H1 (cell line): ENCODE data around the gene DTNB. TPM values are rescaled to one million over a fixed set of nuclear protein-coding genes. Genes with fewer than 3 reads are reported as not detected.

Experiments
- CTCF ChIA-PET: fragments of 300-600 bp; sonication (Branson Sonifier 250); formaldehyde crosslinking; loops from one replicate; lab custom pipeline; 2021; ENCODE audit not compliant: partially characterized antibody; lab: Charles Lee
- POLR2A ChIA-PET: fragments of 300-600 bp; sonication (Branson Sonifier 250); formaldehyde crosslinking; loops from one replicate; lab custom pipeline; 2021; ENCODE audit warnings: inconsistent platforms; ENCODE audit not compliant: partially characterized antibody; lab: Charles Lee
- DNase-seq, 2 experiments: peaks; one replicate each; pipeline versions ENCODE4 v3.0.0 to v3.0.0-alpha.2; 2010 to 2022; ENCODE audit warnings: low spot score in 2 of 2, low read depth in 1 of 2, mixed read lengths in 1 of 2
- FAIRE-seq: peaks from 2 replicates; lab custom pipeline; 2011; peaks lifted over from hg19 to GRCh38; lab: Jason Lieb, UNC
- H2AFZ ChIP-seq: 2 replicates; pipeline ENCODE4 v1.8.1; 2012; ENCODE audit warnings: low read length, inconsistent platforms
- H2AK5ac ChIP-seq: 2 replicates; pipeline ENCODE4 v1.6.1; 2013; ENCODE audit warnings: low read depth, low read length
- H2BK120ac ChIP-seq: replicated peaks from 2 replicates; pipeline ENCODE3; 2013; ENCODE audit warnings: low read depth, low read length, inconsistent platforms
- H2BK12ac ChIP-seq: 2 replicates; pipeline ENCODE4 v1.6.1; 2013; ENCODE audit warnings: low read depth, low read length
- H2BK15ac ChIP-seq: 2 replicates; pipeline ENCODE4 v1.6.1; 2013; ENCODE audit warnings: low read length
- H2BK20ac ChIP-seq: 2 replicates; pipeline ENCODE4 v1.6.1; 2013; ENCODE audit warnings: low read length
- H2BK5ac ChIP-seq: 2 replicates; pipeline ENCODE4 v1.6.1; 2013; ENCODE audit warnings: low read depth, low read length
- H3K14ac ChIP-seq: 2 replicates; pipeline ENCODE4 v1.6.1; 2013; ENCODE audit warnings: inconsistent platforms; ENCODE audit not compliant: insufficient read length
- H3K18ac ChIP-seq: 2 replicates; pipeline ENCODE4 v1.6.1; 2013; ENCODE audit warnings: low read length; ENCODE audit errors: extremely low read depth
- H3K23ac ChIP-seq: 2 replicates; pipeline ENCODE4 v1.6.1; 2013; ENCODE audit warnings: inconsistent platforms; ENCODE audit not compliant: insufficient read length
- H3K23me2 ChIP-seq: 2 replicates; pipeline ENCODE4 v1.6.1; 2013; ENCODE audit warnings: low read depth, low read length
- H3K27ac ChIP-seq: 2 replicates; pipeline ENCODE4 v1.6.1; 2011; ENCODE audit warnings: low read depth, low read length, inconsistent platforms
- H3K27me3 ChIP-seq, 4 experiments: replicated peaks in 1 of 4; 1 replicate in 1 of 4; 2 replicates in 3 of 4; pipeline versions ENCODE4 v1.6.1 to v1.8.1; 2011 to 2013; ENCODE audit warnings: low read length in 3 of 4, mild to moderate bottlenecking in 3 of 4, inconsistent platforms in 2 of 4, mixed read lengths in 2 of 4, moderate library complexity in 1 of 4; ENCODE audit not compliant: control insufficient read depth in 3 of 4, insufficient read depth in 3 of 4; ENCODE audit errors: extremely low read depth in 1 of 4
- H3K36me3 ChIP-seq, 4 experiments: 2 replicates each; pipeline versions ENCODE4 v1.6.1 to v1.8.1; 2011 to 2013; ENCODE audit warnings: mild to moderate bottlenecking in 4 of 4, low read length in 3 of 4, moderate library complexity in 2 of 4, control low read depth in 1 of 4, inconsistent platforms in 1 of 4; ENCODE audit not compliant: insufficient read depth in 4 of 4, control insufficient read depth in 2 of 4
- H3K4ac ChIP-seq: replicated peaks from 2 replicates; pipeline ENCODE3; 2013; ENCODE audit warnings: low read length, low read depth, mixed read lengths, inconsistent platforms; ENCODE audit not compliant: insufficient read length
- H3K4me1 ChIP-seq, 4 experiments: replicated peaks in 1 of 4; 1 replicate in 1 of 4; 2 replicates in 3 of 4; pipeline versions ENCODE4 v1.6.1 to v1.8.1; 2011 to 2013; ENCODE audit warnings: low read length in 3 of 4, inconsistent platforms in 2 of 4, mixed read lengths in 1 of 4; ENCODE audit not compliant: insufficient read depth in 4 of 4, control insufficient read depth in 3 of 4
- H3K4me2 ChIP-seq, 2 experiments: 2 replicates each; pipeline versions ENCODE4 v1.6.1 to v1.8.1; 2011 to 2013; ENCODE audit warnings: low read depth in 2 of 2, low read length in 2 of 2, control low read depth in 1 of 2, inconsistent platforms in 1 of 2, mild to moderate bottlenecking in 1 of 2; ENCODE audit not compliant: insufficient read depth in 1 of 2
- H3K4me3 ChIP-seq, 4 experiments: fragments of 200-600, 300-600 bp in 1 of 4; sonication (generic), shearing (Covaris generic), sonication (Bioruptor Twin) in 1 of 4; 2 replicates each; pipeline versions ENCODE4 v1.5.1 to v1.8.1; 2011 to 2016; ENCODE audit warnings: low read length in 4 of 4, low read depth in 3 of 4, control low read depth in 2 of 4, inconsistent platforms in 2 of 4, mild to moderate bottlenecking in 2 of 4, mixed read lengths in 1 of 4, moderate library complexity in 1 of 4; ENCODE audit not compliant: insufficient read depth in 2 of 4; ENCODE audit errors: extremely low read depth in 1 of 4
- H3K56ac ChIP-seq: replicated peaks from 2 replicates; pipeline ENCODE3; 2013; ENCODE audit warnings: low read depth, mild to moderate bottlenecking, mixed read lengths, low read length, inconsistent platforms; ENCODE audit not compliant: insufficient read length
- H3K79me1 ChIP-seq: 2 replicates; pipeline ENCODE4 v1.6.1; 2013; ENCODE audit warnings: low read depth, low read length, control low read depth
- H3K79me2 ChIP-seq, 2 experiments: 2 replicates each; pipeline versions ENCODE4 v1.6.1 to v1.8.1; 2012 to 2013; ENCODE audit warnings: low read length in 2 of 2, mild to moderate bottlenecking in 2 of 2, inconsistent platforms in 1 of 2; ENCODE audit not compliant: insufficient read depth in 2 of 2, control insufficient read depth in 1 of 2
- H3K9ac ChIP-seq, 4 experiments: replicated peaks in 1 of 4; 1 replicate in 1 of 4; 2 replicates in 3 of 4; pipeline versions ENCODE4 v1.6.1 to v1.8.1; 2011 to 2013; ENCODE audit warnings: low read depth in 3 of 4, low read length in 3 of 4, control low read depth in 2 of 4, mild to moderate bottlenecking in 2 of 4, moderate library complexity in 2 of 4, inconsistent platforms in 1 of 4; ENCODE audit errors: extremely low read depth in 1 of 4
- H3K9me3 ChIP-seq, 2 experiments: 2 replicates each; pipeline versions ENCODE4 v1.6.1 to v1.8.1; 2012 to 2013; ENCODE audit warnings: mild to moderate bottlenecking in 2 of 2, moderate library complexity in 2 of 2, control low read depth in 1 of 2, inconsistent platforms in 1 of 2, low read depth in 1 of 2, low read length in 1 of 2, mixed read lengths in 1 of 2; ENCODE audit not compliant: insufficient read depth in 2 of 2
- H4K20me1 ChIP-seq, 2 experiments: replicated peaks in 1 of 2; 2 replicates each; pipeline versions ENCODE3 to v1.8.1; 2011 to 2013; ENCODE audit warnings: inconsistent platforms in 2 of 2, low read length in 2 of 2, mild to moderate bottlenecking in 1 of 2; ENCODE audit not compliant: insufficient read depth in 2 of 2, control insufficient read depth in 1 of 2
- H4K5ac ChIP-seq: 2 replicates; pipeline ENCODE4 v1.6.1; 2013; ENCODE audit warnings: low read length, low read depth, mixed read lengths, inconsistent platforms; ENCODE audit not compliant: insufficient read length
- H4K8ac ChIP-seq: 2 replicates; pipeline ENCODE4 v1.8.0; 2013; ENCODE audit warnings: mild to moderate bottlenecking, moderate library complexity, low read length, inconsistent platforms; ENCODE audit not compliant: insufficient read depth; ENCODE audit errors: extremely low read depth
- H4K91ac ChIP-seq: replicated peaks from 2 replicates; pipeline ENCODE3; 2013; ENCODE audit warnings: low read length, mixed read lengths, inconsistent platforms; ENCODE audit not compliant: insufficient read length
- CHD2 ChIP-seq: IDR thresholded peaks from 2 replicates; pipeline ENCODE4 v1.6.1; 2012; ENCODE audit warnings: low read length, improper control_type of control experiment
- CREB1 ChIP-seq: IDR thresholded peaks from 2 replicates; pipeline ENCODE4 v1.6.1; 2012; ENCODE audit warnings: inconsistent platforms
- GTF2F1 ChIP-seq: IDR thresholded peaks from 2 replicates; pipeline ENCODE4 v1.6.1; 2012; ENCODE audit warnings: low read depth, low read length, improper control_type of control experiment, borderline replicate concordance
- HDAC2 ChIP-seq, 2 experiments: fragments of 300-600 bp in 1 of 2; sonication (generic) in 1 of 2; IDR thresholded peaks; 2 replicates each; pipeline ENCODE4 v1.6.1; 2011 to 2012; ENCODE audit warnings: low read depth in 2 of 2, low read length in 2 of 2, mild to moderate bottlenecking in 2 of 2, moderate library complexity in 2 of 2, borderline replicate concordance in 1 of 2, inconsistent platforms in 1 of 2
- NANOG ChIP-seq: IDR thresholded peaks from 2 replicates; pipeline ENCODE4 v1.6.1; 2011; ENCODE audit warnings: low read length, low read depth, mild to moderate bottlenecking, inconsistent platforms; ENCODE audit not compliant: insufficient read depth, poor library complexity, severe bottlenecking
- PHF8 ChIP-seq: fragments of 200-600 bp; sonication (generic); conservative IDR thresholded peaks from 2 replicates; pipeline ENCODE4 v1.7.1; 2012; ENCODE audit warnings: low read depth, mild to moderate bottlenecking, inconsistent platforms, low read length, moderate library complexity
- RBBP5 ChIP-seq: IDR thresholded peaks from 2 replicates; pipeline ENCODE4 v1.7.1; 2012; ENCODE audit warnings: low read depth, mild to moderate bottlenecking, inconsistent platforms, low read length, moderate library complexity, borderline replicate concordance
- RFX5 ChIP-seq: IDR thresholded peaks from 2 replicates; pipeline ENCODE4 v1.6.1; 2011; ENCODE audit warnings: low read depth, low read length, improper control_type of control experiment, borderline replicate concordance
- RXRA ChIP-seq: IDR thresholded peaks from 2 replicates; pipeline ENCODE4 v1.6.1; 2011; ENCODE audit warnings: low read depth, mild to moderate bottlenecking, low read length, moderate library complexity; ENCODE audit not compliant: insufficient read depth
- SIN3A ChIP-seq, 2 experiments: IDR thresholded peaks in 1 of 2; conservative IDR thresholded peaks in 1 of 2; 2 replicates each; pipeline ENCODE4 v1.6.1; 2011 to 2012; ENCODE audit warnings: low read length in 2 of 2, improper control_type of control experiment in 1 of 2, low read depth in 1 of 2, mild to moderate bottlenecking in 1 of 2
- SIX5 ChIP-seq: IDR thresholded peaks from 2 replicates; pipeline ENCODE4 v1.6.1; 2011; ENCODE audit warnings: mild to moderate bottlenecking, low read depth, low read length
- TAF7 ChIP-seq: optimal IDR thresholded peaks from 2 replicates; pipeline ENCODE3; 2011; ENCODE audit warnings: low read depth, mild to moderate bottlenecking, inconsistent platforms, low read length, moderate library complexity, borderline replicate concordance
- TBP ChIP-seq: IDR thresholded peaks from 2 replicates; pipeline ENCODE4 v1.6.1; 2011; ENCODE audit warnings: low read depth, low read length, improper control_type of control experiment
- WGBS, 2 experiments: shearing (Covaris generic) in 1 of 2; methylation state at CpG; one replicate each; pipeline versions ENCODE4 v1.1.6 to v1.1.7; 2013 to 2015; ENCODE audit warnings: low lambda C conversion rate in 2 of 2, mixed read lengths in 2 of 2, inconsistent platforms in 1 of 2, low coverage in 1 of 2, missing lambda C conversion rate in 1 of 2; ENCODE audit not compliant: insufficient replicate concordance in 2 of 2, insufficient coverage in 1 of 2, insufficient read length in 1 of 2; ENCODE audit errors: extremely low coverage in 1 of 2, missing lambda C conversion rate in 1 of 2; 5-methylcytosine and 5-hydroxymethylcytosine counted together
- polyA plus RNA-seq, 7 experiments: library from polyadenylated mRNA; depleted of rRNA in 3 of 7; stranded (reverse) in 5 of 7; unstranded in 2 of 7; fragments of >200 nt in 5 of 7; fragments of 200-250 nt in 2 of 7; gene quantifications; 1 replicate in 5 of 7; 2 replicates in 1 of 7; 4 replicates in 1 of 7; pipeline versions ENCODE4 v1.2.1 to v1.2.3, GENCODE V29; 2011 to 2013; ENCODE audit warnings: missing spikeins in 2 of 7, mixed read lengths in 2 of 7
- total RNA-seq: library from RNA; stranded (reverse); fragmentation: NEBNext Ultra II Directional; extraction: Animal tissue kit (Norgen Biotek cat#: 25700); gene quantifications from 2 replicates; pipeline ENCODE4 v1.2.1, GENCODE V29; 2021
- TF ChIP-seq, protein P1 (sequence below): IDR thresholded peaks from 2 replicates; pipeline ENCODE4 v1.6.1; 2012; ENCODE audit warnings: inconsistent platforms

Gene DTNB
- total and polyA plus RNA-seq, 2 of the 8 experiments (the other 6 are each of a cell fraction or from before 2014, with no cell fraction given): 39.6 to 49.5 TPM

DNA sequence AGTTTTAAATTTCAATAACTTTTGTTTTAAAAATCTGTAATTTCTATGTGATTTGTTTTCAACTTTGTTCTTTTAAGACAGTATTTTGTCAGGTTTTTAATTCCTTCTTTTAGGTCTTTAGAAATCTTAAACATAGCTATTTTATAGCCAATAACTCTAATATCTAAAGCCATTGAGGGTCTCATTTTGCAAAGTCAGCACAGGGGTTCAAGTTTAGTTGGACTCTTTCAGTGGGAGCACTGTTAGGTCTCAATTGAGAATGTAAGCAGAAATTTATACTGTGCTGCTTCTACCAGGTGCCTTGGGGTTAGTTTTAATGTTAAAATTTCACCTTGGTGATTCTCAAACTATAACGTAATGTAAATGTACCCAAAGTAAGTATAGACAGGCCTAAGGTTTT is 226.4 kb downstream of the DTNB start:
- Histone ChIP-seq H3K18ac (no peak overlapping the region), H3K9me3 (no peaks in the 10 kb centered on the region), H2AK5ac (no peak overlapping the region), H3K36me3 (peaks cover 0 to 2% (median 0%) of the 10 kb centered on the region in 4 experiments; a peak in 1 of 8 replicates), H4K8ac (no peak overlapping the region), H3K14ac (no peak overlapping the region), H3K79me2 (no peaks in the 10 kb centered on the region), H2BK120ac (no peak overlapping the region), H3K27me3 (no peaks in the 10 kb centered on the region), H3K4me1 (no peaks in the 10 kb centered on the region; a peak in 2 of 7 replicates), H4K91ac (no peak overlapping the region), H2AFZ (no peak overlapping the region), H4K5ac (no peak overlapping the region), H2BK15ac (no peak overlapping the region), H3K27ac (no peak overlapping the region), H3K23me2 (no peaks in the 10 kb centered on the region), H3K79me1 (no peaks in the 10 kb centered on the region), H3K4ac (no peak overlapping the region), H3K56ac (no peak overlapping the region), H2BK5ac (no peak overlapping the region), H3K4me3 (no peak overlapping the region), H3K4me2 (no peak overlapping the region), H2BK12ac (no peak overlapping the region), H4K20me1 (no peaks in the 10 kb centered on the region), H3K9ac (no peak overlapping the region), H3K23ac (no peak overlapping the region), H2BK20ac (no peak overlapping the region)
- CTCF ChIA-PET: no interaction called here
- no peak for FAIRE-seq
- POLR2A ChIA-PET: no interaction called here
- 83% methylated on average over 1 of the region's 1 CpG; no CpG with 5 or more reads in 1 of the 2 experiments for WGBS, 2 experiments
- DNase-seq: no peak
- TF ChIP-seq SIX5: no peak
- TF ChIP-seq TBP: no peak
- no peak for TF ChIP-seq SIN3A (conservative IDR thresholded peaks at IDR 0.05 in 1 of 2, IDR thresholded peaks at IDR 0.05 in 1 of 2; ENCODE audit: low read depth in 1 of 2, low read length in 2 of 2)
- TF ChIP-seq TAF7: no peak
- TF ChIP-seq HDAC2 (IDR thresholded peaks at IDR 0.05; ENCODE audit: borderline replicate concordance in 1 of 2, low read depth in 2 of 2, low read length in 2 of 2): no peak
- no peak for TF ChIP-seq RBBP5
- no peak for TF ChIP-seq PHF8
- no peak for TF ChIP-seq RXRA
- TF ChIP-seq, protein P1, sequence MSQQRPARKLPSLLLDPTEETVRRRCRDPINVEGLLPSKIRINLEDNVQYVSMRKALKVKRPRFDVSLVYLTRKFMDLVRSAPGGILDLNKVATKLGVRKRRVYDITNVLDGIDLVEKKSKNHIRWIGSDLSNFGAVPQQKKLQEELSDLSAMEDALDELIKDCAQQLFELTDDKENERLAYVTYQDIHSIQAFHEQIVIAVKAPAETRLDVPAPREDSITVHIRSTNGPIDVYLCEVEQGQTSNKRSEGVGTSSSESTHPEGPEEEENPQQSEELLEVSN: no peak
- no peak for TF ChIP-seq CREB1
- TF ChIP-seq NANOG: no peak
- no peak for TF ChIP-seq GTF2F1
- no peak for TF ChIP-seq CHD2
- TF ChIP-seq RFX5: no peak
